Measurements from ENCODE around the gene PSD2. TPM values are rescaled to one million over a fixed set of nuclear protein-coding genes. Genes with fewer than 3 reads are reported as not detected.

Gene PSD2
- total RNA-seq, 3 donors from 2014 or later (not counting 1 experiment from before 2014, with no cell fraction given), result 1.3 to 2.5 (median 1.3) TPM

DNA sequence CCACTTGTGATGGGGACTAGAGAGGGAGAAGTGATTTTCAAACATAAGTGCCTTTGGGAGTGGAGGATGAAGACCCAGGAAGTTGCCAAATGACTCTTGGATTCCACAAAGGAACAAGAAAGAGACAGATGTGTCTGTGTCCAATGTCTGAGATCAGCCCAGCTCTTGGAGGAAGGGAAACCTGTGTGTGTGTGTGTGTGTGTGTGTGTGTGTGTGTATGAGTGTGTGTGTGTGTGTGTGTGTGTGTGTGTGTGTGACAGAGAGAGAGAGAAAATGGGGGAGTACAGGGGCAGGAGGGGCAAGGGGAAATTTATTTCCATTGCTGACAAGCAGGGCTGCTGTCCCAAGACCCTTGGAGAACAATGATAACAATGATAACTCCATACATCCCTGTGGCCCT, 72.0 kb downstream of the PSD2 start:
- no peaks in the 10 kb centered on the region for H3K9me3 Mint-ChIP-seq
- no peak overlapping the region for H3K4me3 Mint-ChIP-seq
- no peaks in the 10 kb centered on the region for H3K36me3 Mint-ChIP-seq
- no peaks in the 10 kb centered on the region for H3K36me3 ChIP-seq (ENCODE audit: control insufficient read depth, insufficient read depth, low read length)
- no peak overlapping the region for H3K4me3 ChIP-seq (ENCODE audit: low read length)
- H3K9me3 ChIP-seq (ENCODE audit: control insufficient read depth, insufficient read depth, low read length), result no peaks in the 10 kb centered on the region
- peaks cover 0 to 5% of the 10 kb centered on the region in 2 donors for H3K27me3 Mint-ChIP-seq (ENCODE audit: low read depth in 2 of 2)
- ATAC-seq, result no peak
- intact Hi-C loops (cut with micrococcal nuclease), result no loop called here
- peaks cover 0 to 4% of the 10 kb centered on the region in 2 donors for H3K4me1 Mint-ChIP-seq
- no peak overlapping the region for H3K27ac ChIP-seq (ENCODE audit: low read length)
- H3K4me1 ChIP-seq (ENCODE audit: control insufficient read depth, insufficient read depth, low read length), result no peaks in the 10 kb centered on the region
- no peaks in the 10 kb centered on the region for H3K27me3 ChIP-seq (ENCODE audit: control insufficient read depth, insufficient read depth, low read length)
- DNase-seq, result no peak
- no peak overlapping the region for H3K27ac Mint-ChIP-seq
- TF ChIP-seq CTCF (IDR thresholded peaks at IDR 0.05), result no peak

GRCh38 chr5:139869042-139869790, 73.6 kb downstream of the PSD2 start:
- TF ChIP-seq CTCF (IDR thresholded peaks at IDR 0.05), result no peak
- H3K27me3 Mint-ChIP-seq (ENCODE audit: low read depth in 2 of 2), result peaks cover 6 to 10% of the 10 kb centered on the region in 2 donors
- H3K36me3 ChIP-seq (ENCODE audit: control insufficient read depth, insufficient read depth, low read length), result no peaks in the 10 kb centered on the region
- no peak overlapping the region for H3K4me3 Mint-ChIP-seq
- no peaks in the 10 kb centered on the region for H3K27me3 ChIP-seq (ENCODE audit: control insufficient read depth, insufficient read depth, low read length)
- no peak overlapping the region for H3K27ac ChIP-seq (ENCODE audit: low read length)
- WGBS (ENCODE audit: insufficient coverage), result 78% methylated on average over 9 of the region's 9 CpGs
- H3K9me3 Mint-ChIP-seq, result no peaks in the 10 kb centered on the region
- no peak for ATAC-seq
- no peak overlapping the region for H3K27ac Mint-ChIP-seq
- no peak for DNase-seq
- no peaks in the 10 kb centered on the region for H3K4me1 ChIP-seq (ENCODE audit: control insufficient read depth, insufficient read depth, low read length)
- no peaks in the 10 kb centered on the region for H3K9me3 ChIP-seq (ENCODE audit: control insufficient read depth, insufficient read depth, low read length)
- intact Hi-C loops (cut with micrococcal nuclease), result no loop called here
- H3K4me1 Mint-ChIP-seq, result peaks cover 0 to 4% of the 10 kb centered on the region in 2 donors
- no peaks in the 10 kb centered on the region for H3K36me3 Mint-ChIP-seq
- H3K4me3 ChIP-seq (ENCODE audit: low read length), result no peak overlapping the region

GRCh38 chr5:139870677-139871076, 75.1 kb downstream of the PSD2 start:
- Mint-ChIP-seq H3K9me3 (no peaks in the 10 kb centered on the region), H3K27me3 (ENCODE audit: low read depth in 2 of 2) (peaks cover 12 to 18% of the 10 kb centered on the region in 2 donors), H3K4me3 (no peak overlapping the region), H3K36me3 (no peaks in the 10 kb centered on the region), H3K27ac (no peak overlapping the region), H3K4me1 (no peaks in the 10 kb centered on the region)
- Histone ChIP-seq H3K4me1 (ENCODE audit: control insufficient read depth, insufficient read depth, low read length) (no peaks in the 10 kb centered on the region), H3K36me3 (ENCODE audit: control insufficient read depth, insufficient read depth, low read length) (no peaks in the 10 kb centered on the region), H3K9me3 (ENCODE audit: control insufficient read depth, insufficient read depth, low read length) (no peaks in the 10 kb centered on the region), H3K27ac (ENCODE audit: low read length) (no peak overlapping the region), H3K4me3 (ENCODE audit: low read length) (no peak overlapping the region), H3K27me3 (ENCODE audit: control insufficient read depth, insufficient read depth, low read length) (no peaks in the 10 kb centered on the region)
- DNase-seq, result no peak
- intact Hi-C loops (cut with micrococcal nuclease), result no loop called here
- whole genome bisulfite sequencing (ENCODE audit: insufficient coverage), result no CpG with 5 or more reads among the region's 1 CpG
- ATAC-seq, result no peak
- no peak for TF ChIP-seq CTCF (IDR thresholded peaks at IDR 0.05)

- no peaks in the 10 kb centered on the region for H3K9me3 Mint-ChIP-seq
- H3K27ac Mint-ChIP-seq, result no peak overlapping the region
- Histone ChIP-seq H3K4me3 (ENCODE audit: low read length) (no peak overlapping the region), H3K36me3 (ENCODE audit: control insufficient read depth, insufficient read depth, low read length) (no peaks in the 10 kb centered on the region), H3K4me1 (ENCODE audit: control insufficient read depth, insufficient read depth, low read length) (no peaks in the 10 kb centered on the region), H3K27me3 (ENCODE audit: control insufficient read depth, insufficient read depth, low read length) (no peaks in the 10 kb centered on the region), H3K9me3 (ENCODE audit: control insufficient read depth, insufficient read depth, low read length) (no peaks in the 10 kb centered on the region), H3K27ac (ENCODE audit: low read length) (no peak overlapping the region)
- H3K4me3 Mint-ChIP-seq, result no peak overlapping the region
- no peak for ATAC-seq
- H3K4me1 Mint-ChIP-seq, result no peaks in the 10 kb centered on the region
- intact Hi-C loops (cut with micrococcal nuclease), result no loop called here
- DNase-seq, result no peak
- peaks cover 11 to 18% of the 10 kb centered on the region in 2 donors for H3K27me3 Mint-ChIP-seq (ENCODE audit: low read depth in 2 of 2)
- TF ChIP-seq CTCF (IDR thresholded peaks at IDR 0.05), result no peak
- WGBS (ENCODE audit: insufficient coverage), result 84% methylated on average over 9 of the region's 9 CpGs
- H3K36me3 Mint-ChIP-seq, result no peaks in the 10 kb centered on the region
These were observed 76.0 kb downstream of the PSD2 start for GRCh38 chr5:139871614-139872013.
